Kidney glomerular epithelial cell (primary cell): ENCODE measurements around the gene HOXA7.

Experiments
- DNase-seq: peaks from one replicate; lab custom pipeline; 2025; lab: John Stamatoyannopoulos, UW

The HOXA7 gene

DNA sequence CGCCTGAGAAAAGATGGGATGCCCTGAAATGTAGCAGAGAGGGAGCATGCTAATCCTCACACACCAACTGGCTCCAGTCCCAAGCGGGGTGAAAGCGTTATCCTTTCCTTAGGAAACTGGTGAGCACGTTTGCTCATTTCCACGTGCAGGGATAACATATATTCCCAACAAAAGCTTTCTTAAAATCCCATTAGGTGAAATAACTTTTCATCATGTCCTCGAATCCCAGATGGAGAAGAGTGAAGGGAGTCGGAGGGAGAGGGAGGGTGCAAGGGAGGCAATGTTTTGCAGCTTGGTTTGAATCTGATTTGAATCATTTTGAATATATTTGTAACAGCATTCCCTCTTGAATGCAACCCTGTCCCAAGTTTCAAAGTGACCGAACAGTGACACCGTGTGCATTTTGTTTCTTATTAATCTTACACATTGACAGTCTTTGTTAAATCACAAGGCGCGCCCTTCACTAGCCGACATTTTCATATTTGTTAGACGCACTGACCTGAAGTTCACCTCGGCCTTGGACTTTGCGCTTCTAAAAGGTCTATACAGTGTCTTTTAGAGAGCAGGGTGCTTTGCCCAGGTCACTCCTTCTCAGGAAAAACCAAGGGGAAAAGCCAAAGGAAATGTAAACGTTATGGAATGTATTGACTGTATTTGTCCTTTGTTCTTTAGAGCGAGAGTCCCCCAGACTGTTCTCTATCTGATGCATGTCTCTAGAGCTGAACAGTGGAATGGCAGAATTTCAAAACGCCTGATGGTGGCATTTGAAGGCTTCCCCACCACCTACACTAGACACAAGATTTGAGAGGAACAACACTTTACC lies 22.9 kb downstream of the HOXA7 start:
- DNase-seq: no peak

DNA sequence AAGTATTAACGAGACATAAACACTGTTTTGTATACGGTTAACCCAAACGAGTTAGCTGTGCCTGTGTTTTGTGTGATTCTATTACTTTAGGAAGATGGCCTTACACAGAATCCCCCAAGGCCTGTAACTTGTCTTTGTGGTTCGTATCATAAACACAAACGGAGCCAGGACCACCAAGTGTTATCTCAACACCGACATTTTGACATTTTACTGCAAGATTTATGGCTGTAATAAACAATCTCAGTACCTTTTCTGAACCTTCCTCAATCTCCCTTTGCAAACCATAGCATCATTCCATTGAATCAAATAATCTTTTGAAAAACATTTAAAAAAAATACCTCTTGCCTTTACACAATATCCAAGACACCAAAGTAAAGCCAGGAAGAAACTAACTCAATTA lies 23.5 kb downstream of the HOXA7 start:
- DNase-seq: no peak

GRCh38 chr7:27132214-27132613 lies 24.3 kb downstream of the HOXA7 start:
- no peak for DNase-seq

GRCh38 chr7:27131390-27131819 lies 25.1 kb downstream of the HOXA7 start:
- no peak for DNase-seq

DNA sequence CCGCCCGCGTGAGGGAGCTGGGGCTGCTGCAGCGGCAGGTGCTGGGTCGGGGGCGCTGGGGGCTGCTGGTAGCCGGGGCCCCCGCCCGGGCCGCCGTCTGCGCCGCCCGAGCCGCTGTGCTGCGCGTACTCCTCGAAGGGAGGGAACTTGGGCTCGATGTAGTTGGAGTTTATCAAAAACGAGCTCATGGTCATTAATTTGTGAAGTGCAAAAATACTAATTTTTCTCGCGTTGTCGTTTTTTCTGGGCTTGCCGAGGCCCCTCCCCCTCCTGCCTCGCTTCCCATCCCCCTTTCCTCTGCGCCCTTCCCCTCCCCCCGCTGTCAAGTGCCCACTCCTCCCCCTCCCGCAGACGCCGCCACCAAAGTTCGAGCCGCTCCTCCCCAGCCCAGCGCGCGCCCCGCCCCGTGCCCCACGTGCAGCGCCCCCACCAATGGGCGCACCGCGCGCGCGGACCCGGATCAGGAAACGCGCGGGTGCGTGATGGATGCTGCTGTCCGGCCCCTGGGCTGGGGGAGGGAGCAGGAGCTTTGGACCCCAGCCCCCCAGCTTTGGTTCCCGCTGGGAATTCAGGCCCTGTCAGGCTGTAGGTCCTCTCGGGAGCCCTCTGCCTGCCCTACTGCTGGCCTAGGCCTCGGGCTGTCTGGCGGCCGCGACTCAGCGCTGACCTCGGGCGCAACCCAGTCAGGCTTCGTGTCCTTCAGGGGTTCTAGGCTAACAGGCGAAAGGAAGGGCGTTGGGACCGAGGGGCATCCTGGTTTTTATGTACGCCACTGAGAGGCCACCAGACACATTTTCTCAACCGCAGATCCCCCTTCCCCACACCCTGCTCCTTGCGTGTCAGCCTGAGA lies 25.7 kb downstream of the HOXA7 start, which contains the start of gene HOXA4:
Gene HOXA4, minus strand, starts transcription at position 218 of the 850 bp plus-strand sequence. Its CDS starts 24 bp downstream, at position 194.
- DNase-seq: no peak

GRCh38 chr7:27129729-27130539 lies 26.5 kb downstream of the HOXA7 start:
- DNase-seq: no peak

DNA sequence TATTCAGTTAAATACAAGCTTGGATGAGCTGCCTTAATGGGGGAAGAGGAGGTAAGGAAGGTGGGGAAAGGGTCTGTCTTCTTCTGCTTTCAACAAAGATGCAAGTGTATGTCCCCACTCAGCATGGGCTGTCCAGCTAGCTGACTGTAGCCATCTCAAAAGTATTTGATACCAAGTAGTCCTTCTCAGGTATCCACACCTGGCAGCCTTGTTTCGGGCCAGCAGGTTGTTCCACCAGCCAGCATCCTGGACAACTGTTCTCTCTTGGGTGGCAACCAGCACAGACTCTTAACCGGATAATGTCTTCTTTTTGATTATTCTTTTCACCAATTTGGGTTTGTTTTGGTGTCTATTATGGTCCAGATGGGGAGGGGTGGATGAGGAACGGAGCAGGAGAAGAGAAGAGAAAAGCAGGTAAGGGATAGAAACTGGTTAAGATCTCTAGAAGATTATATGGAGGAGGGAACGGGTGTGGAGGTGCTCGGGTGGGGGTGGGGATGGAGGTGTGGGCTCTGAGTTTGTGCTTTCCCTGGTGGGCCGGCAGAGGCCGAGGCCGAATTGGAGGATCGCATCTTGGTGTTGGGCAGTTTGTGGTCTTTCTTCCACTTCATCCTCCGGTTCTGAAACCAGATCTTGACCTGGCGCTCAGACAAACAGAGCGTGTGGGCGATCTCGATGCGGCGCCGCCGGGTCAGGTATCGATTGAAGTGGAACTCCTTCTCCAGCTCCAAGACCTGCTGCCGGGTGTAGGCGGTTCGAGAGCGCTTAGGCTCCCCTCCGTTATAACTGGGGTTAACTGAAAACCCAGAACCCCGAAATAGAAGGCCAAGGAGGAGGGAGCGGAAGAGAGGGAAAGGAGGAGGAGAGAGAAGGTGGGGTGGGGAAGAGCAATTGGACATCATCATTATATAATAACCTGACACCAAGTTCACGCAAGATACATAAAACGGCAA lies 27.4 kb downstream of the HOXA7 start:
- no peak for DNase-seq

DNA sequence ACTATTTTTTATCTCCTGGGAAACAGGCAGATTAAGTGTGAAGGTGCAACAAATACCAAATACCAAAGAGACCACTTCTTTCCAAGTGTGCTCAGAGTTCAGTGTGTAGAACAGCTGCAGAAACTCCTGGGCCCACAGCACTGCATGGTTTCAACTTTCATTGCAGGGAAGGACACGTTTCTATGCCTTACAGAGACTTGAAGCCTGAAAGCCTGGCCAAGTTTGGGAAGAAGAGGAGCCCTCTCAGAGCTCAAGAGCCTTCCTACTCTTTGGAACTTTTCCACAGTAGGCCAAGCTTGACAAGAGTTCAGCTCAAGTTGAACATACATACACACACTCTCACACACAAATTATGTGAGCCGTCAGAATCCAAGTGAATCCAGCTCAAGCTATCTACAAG lies 28.4 kb downstream of the HOXA7 start:
- DNase-seq: no peak

- DNase-seq: no peak
Measured at GRCh38 chr7:27126596-27127327, 29.7 kb downstream of the HOXA7 start.

DNA sequence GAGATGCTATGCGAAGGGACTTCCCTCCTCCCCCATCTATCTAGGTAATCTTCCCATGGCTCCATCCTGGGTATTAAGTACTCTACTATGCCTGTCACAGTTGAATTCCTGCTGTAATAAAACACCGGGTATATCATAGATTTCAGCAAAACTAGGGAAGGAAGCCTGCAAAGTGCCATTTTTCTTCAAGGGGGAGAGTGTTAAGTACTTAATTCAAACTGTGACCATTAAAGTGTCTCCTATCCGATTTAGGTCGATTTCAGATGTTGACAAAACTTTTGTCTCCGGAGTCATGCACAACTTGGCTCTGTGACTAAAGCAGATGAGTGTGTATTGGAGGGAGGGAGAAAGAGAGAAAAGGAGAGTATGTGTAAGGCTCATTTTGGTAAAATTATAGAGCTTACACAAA lies 30.5 kb downstream of the HOXA7 start:
- no peak for DNase-seq

GRCh38 chr7:27124902-27125689 lies 31.4 kb downstream of the HOXA7 start:
- DNase-seq: no peak

GRCh38 chr7:27124096-27124901 lies 32.2 kb downstream of the HOXA7 start:
- DNase-seq: peak; percentile 94

DNA sequence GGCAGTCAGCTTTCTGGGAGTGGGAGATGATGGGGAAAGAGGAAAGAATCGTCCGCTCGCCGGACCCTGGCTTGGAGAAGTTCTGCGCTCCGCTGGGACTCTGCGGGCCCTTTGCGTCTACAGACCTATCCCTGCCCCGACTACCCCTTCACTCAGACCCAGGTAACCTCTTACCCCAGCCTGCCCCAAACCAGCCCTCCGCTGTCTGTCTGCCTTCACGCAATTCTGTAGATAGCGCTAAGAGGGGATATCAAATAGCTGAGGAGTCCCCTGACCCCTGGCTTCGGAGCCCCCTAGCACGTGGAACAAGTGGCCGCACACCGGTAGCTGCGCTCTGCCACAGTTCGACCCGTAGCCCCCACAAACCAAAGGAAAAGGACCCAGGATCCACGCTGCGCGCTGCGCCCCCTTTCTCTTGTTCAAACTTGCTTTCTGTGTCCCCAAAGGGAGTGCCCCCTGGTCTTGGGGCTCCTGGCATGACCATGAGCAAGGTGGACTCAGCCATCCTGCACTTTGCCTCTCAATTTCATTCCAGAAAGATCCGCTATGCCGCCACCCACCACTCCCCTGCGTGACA lies 32.9 kb downstream of the HOXA7 start:
- no peak for DNase-seq

- DNase-seq: no peak
Measured at GRCh38 chr7:27123007-27123476, 33.4 kb downstream of the HOXA7 start.

GRCh38 chr7:27122077-27122910 lies 34.2 kb downstream of the HOXA7 start:
- no peak for DNase-seq

DNA sequence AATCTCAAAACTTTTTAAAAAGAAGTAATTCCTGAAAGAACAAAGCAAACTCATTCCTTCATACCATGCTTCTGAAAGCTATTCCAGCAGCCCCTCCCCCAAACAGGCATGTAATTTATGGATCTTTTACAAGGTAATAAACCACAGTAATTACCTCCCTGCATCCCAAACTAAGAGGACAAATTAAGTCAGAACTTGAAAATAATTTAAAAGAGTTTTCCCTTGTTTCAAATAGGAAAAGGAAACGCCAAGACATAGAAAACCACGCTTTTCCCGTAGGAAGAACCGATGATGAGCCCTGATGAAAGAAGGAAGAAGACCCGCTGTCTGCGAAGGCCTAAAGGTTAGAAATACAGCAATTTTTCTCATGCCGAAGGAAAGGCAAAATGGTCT lies 34.8 kb downstream of the HOXA7 start:
- no peak for DNase-seq

DNA sequence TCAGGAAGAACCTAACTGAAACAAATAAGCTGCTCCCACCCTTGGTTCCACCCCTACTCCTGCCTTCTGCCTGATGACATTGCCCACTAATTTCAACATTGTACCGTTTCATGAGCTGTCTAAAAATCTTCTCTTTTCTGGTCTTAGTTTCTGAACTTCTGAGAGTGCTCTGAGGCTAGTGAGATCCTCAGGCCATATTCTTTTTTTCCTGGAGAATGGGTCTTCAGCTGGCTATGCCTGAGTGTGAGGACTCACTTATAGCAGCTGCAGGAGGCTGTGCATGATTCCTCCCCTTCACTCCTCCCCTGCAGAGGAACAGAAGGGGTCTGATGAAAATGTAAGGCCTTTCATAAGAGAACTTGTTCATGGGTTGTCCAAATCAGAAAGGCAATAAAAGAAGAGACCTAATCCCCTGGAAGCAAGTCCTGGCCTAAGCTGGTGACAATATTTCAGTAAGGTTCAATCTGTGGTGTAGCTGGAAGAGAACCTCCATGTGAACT lies 37.0 kb downstream of the HOXA7 start:
- DNase-seq: no peak
